CD4-positive, alpha-beta T cell (primary cell): ENCODE data around the gene OSM. TPM values are rescaled to one million over a fixed set of nuclear protein-coding genes. Genes with fewer than 3 reads are reported as not detected.

Source experiments
- ATAC-seq: fragments of 200-7000 bp; cut with Tn5 transposase; one replicate; pipeline ENCODE4 v1.10.0; 2022; ENCODE audit warnings: mild to moderate bottlenecking; ENCODE audit not compliant: poor library complexity
- CTCF ChIA-PET: fragments of 350-600 bp; sonication (Branson Sonifier 250); formaldehyde crosslinking; loops from one replicate; lab custom pipeline; 2021; ENCODE audit warnings: antibody characterized with exemption, inconsistent platforms; lab: Charles Lee
- POLR2A ChIA-PET: fragments of 350-600 bp; sonication (Branson Sonifier 250); formaldehyde crosslinking; loops from one replicate; lab custom pipeline; 2021; ENCODE audit warnings: antibody characterized with exemption, inconsistent platforms; lab: Charles Lee
- DNase-seq, 14 experiments: peaks; one replicate each; pipeline ENCODE4 v3.0.0-alpha.2; 2013 to 2020; ENCODE audit warnings: mixed read lengths in 2 of 14
- H3K27ac ChIP-seq, 2 donors: one replicate each; pipeline versions ENCODE4 v1.5.1 to v1.7.0; 2013; ENCODE audit warnings: low read length in 2 of 2, low read depth in 1 of 2, mild to moderate bottlenecking in 1 of 2
- H3K27me3 ChIP-seq, 2 experiments: 1 replicate in 1 of 2; 2 replicates in 1 of 2; pipeline versions ENCODE4 v1.6.1 to v1.7.0; 2013; ENCODE audit warnings: low read length in 2 of 2, control low read depth in 1 of 2, mild to moderate bottlenecking in 1 of 2, moderate library complexity in 1 of 2; ENCODE audit not compliant: insufficient read depth in 2 of 2, control insufficient read depth in 1 of 2
- H3K36me3 ChIP-seq: one replicate; pipeline ENCODE4 v1.6.1; 2013; ENCODE audit warnings: low read length, control low read depth; ENCODE audit not compliant: insufficient read depth
- H3K4me1 ChIP-seq: one replicate; pipeline ENCODE4 v1.6.1; 2013; ENCODE audit warnings: low read length, control low read depth; ENCODE audit not compliant: insufficient read depth
- H3K4me3 ChIP-seq: one replicate; pipeline ENCODE4 v1.5.1; 2013; ENCODE audit warnings: mild to moderate bottlenecking, low read length, moderate library complexity
- H3K9me3 ChIP-seq, 2 experiments: 1 replicate in 1 of 2; 2 replicates in 1 of 2; pipeline versions ENCODE4 v1.6.1 to v1.7.0; 2013; ENCODE audit warnings: low read length in 2 of 2, mild to moderate bottlenecking in 2 of 2, control low read depth in 1 of 2, moderate library complexity in 1 of 2; ENCODE audit not compliant: control insufficient read depth in 1 of 2, insufficient read depth in 1 of 2
- H3K27ac Mint-ChIP-seq: one replicate; pipeline ENCODE4 v1.8.0; 2020; ENCODE audit warnings: mixed read lengths
- H3K27me3 Mint-ChIP-seq: one replicate; pipeline ENCODE4 v1.8.0; 2021; ENCODE audit warnings: mixed read lengths
- H3K36me3 Mint-ChIP-seq: one replicate; pipeline ENCODE4 v1.8.0; 2021; ENCODE audit warnings: low read depth, mixed read lengths
- H3K4me1 Mint-ChIP-seq: one replicate; pipeline ENCODE4 v1.8.0; 2021; ENCODE audit warnings: low read depth, mixed read lengths
- H3K4me3 Mint-ChIP-seq: one replicate; pipeline ENCODE4 v1.8.0; 2020; ENCODE audit warnings: mild to moderate bottlenecking, mixed read lengths
- H3K9me3 Mint-ChIP-seq: one replicate; pipeline ENCODE4 v1.8.0; 2020; ENCODE audit warnings: mixed read lengths
- CTCF ChIP-seq: fragments of 200-600 bp; IDR thresholded peaks from one replicate; pipeline ENCODE4 v1.8.0; 2022; ENCODE audit warnings: antibody characterized with exemption, mild to moderate bottlenecking
- intact Hi-C, 2 experiments: fragments of 100-400 bp; cut with DNase I in 1 of 2; cut with micrococcal nuclease in 1 of 2; formaldehyde crosslinking; loops; one replicate each; pipeline versions ENCODE4 v1.15.1 to v1.9.0; 2023 to 2025; cut with DNase I, micrococcal nuclease
- total RNA-seq, 174 experiments: library from RNA in 2 of 174; stranded (reverse) in 2 of 174; gene quantifications; one replicate each; pipeline ENCODE4 v1.2.3 and lab custom pipeline; 2021 to 2026

Gene OSM
- total RNA-seq, 2 experiments from 2014 or later = 13.9 to 16.7 TPM

GRCh38 chr22:30307041-30307574 lies 40.5 kb upstream of the OSM start:
- Mint-ChIP-seq H3K27me3 (no peaks in the 10 kb centered on the region), H3K4me1 (peaks cover 97% of the 10 kb centered on the region), H3K36me3 (peaks cover 33% of the 10 kb centered on the region), H3K27ac (peak overlapping the region; percentile 83), H3K4me3 (peak overlapping the region; percentile 49), H3K9me3 (no peaks in the 10 kb centered on the region)
- ATAC-seq = no peak
- POLR2A ChIA-PET = interaction anchor here (1.0 to 11.8 kb wide), 15 partner anchors 8 to 130 kb away, joined by 3 to 290 read pairs (median 7); partner anchors contain the start of genes CASTOR1, CCDC157, SF3A1 and TBC1D10A
- no peak for TF ChIP-seq CTCF
- Histone ChIP-seq H3K36me3 (peaks cover 18% of the 10 kb centered on the region), H3K9me3 (no peaks in the 10 kb centered on the region), H3K4me1 (peaks cover 97% of the 10 kb centered on the region), H3K27ac (peak overlapping the region; percentile 74 to 81), H3K4me3 (peak overlapping the region; percentile 34), H3K27me3 (no peaks in the 10 kb centered on the region)
- CTCF ChIA-PET = interaction anchor here (1.4 to 7.9 kb wide), 2 partner anchors 17 kb away, joined by 4 to 59 read pairs; partner anchors contain the start of gene CASTOR1
- intact Hi-C loops = loop anchor here in 1 of 2 experiments (2.0 to 5.0 kb wide), 4 partner anchors 18 to 130 kb away; partner anchors contain the start of genes CASTOR1, CCDC157 and SF3A1
- DNase-seq = peak in 3 of 14 experiments; percentile 53 to 62 (median 56)

- TF ChIP-seq CTCF = no peak
- DNase-seq = no peak
- Histone ChIP-seq H3K4me3 (peak overlapping the region; percentile 34), H3K27me3 (no peaks in the 10 kb centered on the region), H3K36me3 (peaks cover 21% of the 10 kb centered on the region), H3K27ac (peak overlapping the region; percentile 74 to 81), H3K4me1 (peaks cover 97% of the 10 kb centered on the region), H3K9me3 (no peaks in the 10 kb centered on the region)
- ATAC-seq = peak; percentile 48
- intact Hi-C loops = loop anchor here in 1 of 2 experiments (1.0 to 5.0 kb wide), 5 partner anchors 18 to 131 kb away; partner anchors contain the start of genes CASTOR1, CCDC157, OSM and SF3A1
- Mint-ChIP-seq H3K9me3 (no peaks in the 10 kb centered on the region), H3K27ac (peak overlapping the region; percentile 83), H3K36me3 (peaks cover 35% of the 10 kb centered on the region), H3K4me3 (peak overlapping the region; percentile 49), H3K4me1 (peaks cover 97% of the 10 kb centered on the region), H3K27me3 (no peaks in the 10 kb centered on the region)
- ChIA-PET CTCF (interaction anchor here (1.4 to 7.9 kb wide), 2 partner anchors 16 to 17 kb away, joined by 4 to 59 read pairs; partner anchors contain the start of gene CASTOR1), POLR2A (interaction anchor here (0.6 to 11.8 kb wide), 23 partner anchors 9 to 984 kb away, joined by 3 to 290 read pairs (median 4); partner anchors contain the start of genes CASTOR1, CCDC157, NF2 and SF3A1)
Measured at GRCh38 chr22:30306627-30307011, 40.0 kb upstream of the OSM start.

GRCh38 chr22:30305906-30306626 lies 39.4 kb upstream of the OSM start:
- intact Hi-C loops = loop anchor here (1.0 to 5.0 kb wide), 7 partner anchors 10 to 131 kb away; partner anchors contain the start of genes CASTOR1 (in 1 of the 2), CCDC157 (in 1 of the 2), OSM (in 1 of the 2) and SF3A1 (in 1 of the 2)
- Histone ChIP-seq H3K4me1 (peaks cover 97% of the 10 kb centered on the region), H3K9me3 (no peaks in the 10 kb centered on the region), H3K4me3 (peak overlapping the region; percentile 34), H3K27me3 (no peaks in the 10 kb centered on the region), H3K27ac (peak overlapping the region; percentile 74 to 81), H3K36me3 (peaks cover 26% of the 10 kb centered on the region)
- ChIA-PET POLR2A (interaction anchor here (0.6 to 11.8 kb wide), 23 partner anchors 8 to 984 kb away, joined by 3 to 290 read pairs (median 4); partner anchors contain the start of genes CASTOR1, CCDC157, NF2 and SF3A1), CTCF (interaction anchor here (7.9 kb wide), 1 partner anchor 16 kb away, joined by 59 read pairs; the partner anchor contains the start of gene CASTOR1)
- Mint-ChIP-seq H3K9me3 (no peaks in the 10 kb centered on the region), H3K36me3 (peaks cover 41% of the 10 kb centered on the region), H3K4me3 (peak overlapping the region; percentile 49), H3K27ac (peak overlapping the region; percentile 83), H3K4me1 (peaks cover 97% of the 10 kb centered on the region), H3K27me3 (no peaks in the 10 kb centered on the region)
- DNase-seq (peak in 4 of 14 experiments; percentile 46 to 87 (median 82)), ATAC-seq (peak; percentile 59)
- no peak for TF ChIP-seq CTCF
